ENCODE results near the gene FAM3A. TPM values are rescaled to one million over a fixed set of nuclear protein-coding genes. Genes with fewer than 3 reads are reported as not detected.

The FAM3A gene
- total RNA-seq = 32.1 and 41.6 TPM in 2 replicates

GRCh38 chrX:154515966-154516655 is at the start of gene FAM3A:
Gene FAM3A, minus strand, starts transcription at chrX:154516232. Its CDS starts 460 bp downstream, at chrX:154515772.

GRCh38 chrX:154547245-154548027 is 31.4 kb upstream of the FAM3A start, which contains the start of gene IKBKG:
Gene IKBKG, plus strand, starts transcription at chrX:154547620. Its CDS starts 4,383 bp downstream, at chrX:154552003.

GRCh38 chrX:154546354-154547244 is 30.6 kb upstream of the FAM3A start, which contains the start of gene G6PD:
Gene G6PD, minus strand, starts transcription at chrX:154546846. Its CDS starts 691 bp downstream, at chrX:154546155.

GRCh38 chrX:154490414-154491083 is 25.5 kb downstream of the FAM3A start, which contains the start of gene SLC10A3:
Gene SLC10A3, minus strand, starts transcription at chrX:154490629. Its CDS starts 1,689 bp downstream, at chrX:154488940.

GRCh38 chrX:154486396-154487207 is 29.4 kb downstream of the FAM3A start, which contains the start of gene UBL4A:
Gene UBL4A, minus strand, starts transcription at chrX:154486615. Its CDS starts 31 bp downstream, at chrX:154486584.

GRCh38 chrX:154478728-154479622 is 37.1 kb downstream of the FAM3A start, which contains the start of gene LAGE3:
Gene LAGE3, minus strand, starts transcription at chrX:154479281. Its CDS starts 366 bp downstream, at chrX:154478915.

GRCh38 chrX:154458116-154458953 is 57.7 kb downstream of the FAM3A start, which contains the start of gene PLXNA3:
Gene PLXNA3, plus strand, starts transcription at chrX:154458281. Its CDS starts 1,903 bp downstream, at chrX:154460184.

Other genes starting within 250 kb of the FAM3A start
- not detected in 2 replicates for gene TEX28, start 221.1 kb downstream of the FAM3A start, total RNA-seq
- gene TKTL1, start 220.4 kb downstream of the FAM3A start, total RNA-seq = not detected in 2 replicates
- gene FLNA, start 141.6 kb downstream of the FAM3A start, total RNA-seq = 1,760 and 2,009 TPM in 2 replicates
- gene EMD, start 136.9 kb downstream of the FAM3A start, total RNA-seq = 20.9 and 21.5 TPM in 2 replicates
- 2,454 and 2,688 TPM in 2 replicates for gene RPL10, start 117.9 kb downstream of the FAM3A start, total RNA-seq
- 65.9 and 68.6 TPM in 2 replicates for gene DNASE1L1, start 107.0 kb downstream of the FAM3A start, total RNA-seq
- gene TAFAZZIN, start 104.7 kb downstream of the FAM3A start, total RNA-seq = 10.8 and 14.1 TPM in 2 replicates
- 46.6 and 57.0 TPM in 2 replicates for gene ATP6AP1, start 87.6 kb downstream of the FAM3A start, total RNA-seq
- 58.6 and 81.1 TPM in 2 replicates for gene GDI1, start 79.1 kb downstream of the FAM3A start, total RNA-seq
- gene FAM50A, start 72.1 kb downstream of the FAM3A start, total RNA-seq = 101 and 107 TPM in 2 replicates
- gene PLXNA3, start 58.0 kb downstream of the FAM3A start, total RNA-seq = 6.7 and 17.0 TPM in 2 replicates
- gene LAGE3, start 37.0 kb downstream of the FAM3A start, total RNA-seq = 13.7 and 18.5 TPM in 2 replicates
- gene UBL4A, start 29.6 kb downstream of the FAM3A start, total RNA-seq = 30.3 and 39.9 TPM in 2 replicates
- 11.8 and 22.7 TPM in 2 replicates for gene SLC10A3, start 25.6 kb downstream of the FAM3A start, total RNA-seq
- 90.3 and 91.0 TPM in 2 replicates for gene G6PD, start 30.6 kb upstream of the FAM3A start, total RNA-seq
- gene IKBKG, start 31.4 kb upstream of the FAM3A start, total RNA-seq = 13.4 and 13.7 TPM in 2 replicates
- 0.18 TPM in 1 of 2 replicates, not detected in the other for gene CTAG1A, start 68.9 kb upstream of the FAM3A start, total RNA-seq
- gene CTAG1B, start 103.0 kb upstream of the FAM3A start, total RNA-seq = not detected in 2 replicates
- not detected in 2 replicates for gene CTAG2, start 137.3 kb upstream of the FAM3A start, total RNA-seq
- gene GAB3, start 234.8 kb upstream of the FAM3A start, total RNA-seq = 2.7 and 5.0 TPM in 2 replicates
- gene DKC1, start 246.6 kb upstream of the FAM3A start, total RNA-seq = 24.7 and 36.7 TPM in 2 replicates

Data from smooth muscle cell of bladder (primary cell).